Inferior parietal cortex (tissue), 1 donor: ENCODE measurements around the gene HAVCR2.
"Not testable (repeated sequence)": the region's sequence is repeated elsewhere in the genome, so short reads cannot be mapped to it uniquely, and the experiment has no call there.

Source experiments
- DNase-seq: peaks from one replicate; pipeline ENCODE4 v3.0.0-alpha.2; 2016; ENCODE audit errors: extremely low spot score

The HAVCR2 gene

DNA sequence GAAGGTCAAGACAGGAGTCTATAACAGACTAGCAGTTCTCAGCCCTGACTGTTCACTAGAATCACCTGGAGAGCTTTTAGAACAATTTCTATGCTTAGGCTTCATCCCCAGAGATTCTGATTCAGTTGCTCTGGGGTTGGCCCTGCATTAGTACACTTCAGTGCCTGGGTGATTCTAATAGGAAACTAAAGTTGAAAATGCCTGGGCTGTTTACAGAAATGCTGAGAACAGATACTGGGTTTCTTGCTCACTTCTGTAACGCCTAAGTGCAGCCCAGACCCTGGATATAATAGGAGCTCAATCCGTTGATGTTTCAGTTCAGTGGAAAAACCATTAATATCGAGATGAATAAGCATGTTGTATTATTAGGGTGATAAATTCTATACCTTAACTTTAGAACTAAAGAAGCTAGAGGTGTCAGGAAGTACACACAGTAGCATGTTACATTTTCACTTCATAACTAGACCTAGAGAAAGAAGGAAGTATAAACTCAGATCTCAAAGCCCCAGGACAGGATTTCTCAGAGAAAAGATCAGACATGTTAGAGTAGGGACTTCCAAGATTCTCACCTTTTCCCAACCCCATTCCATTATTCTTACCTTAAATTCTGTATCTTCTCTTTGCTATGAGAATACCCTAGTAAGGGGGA is 20.4 kb downstream of the HAVCR2 start:
- DNase-seq: no peak

DNA sequence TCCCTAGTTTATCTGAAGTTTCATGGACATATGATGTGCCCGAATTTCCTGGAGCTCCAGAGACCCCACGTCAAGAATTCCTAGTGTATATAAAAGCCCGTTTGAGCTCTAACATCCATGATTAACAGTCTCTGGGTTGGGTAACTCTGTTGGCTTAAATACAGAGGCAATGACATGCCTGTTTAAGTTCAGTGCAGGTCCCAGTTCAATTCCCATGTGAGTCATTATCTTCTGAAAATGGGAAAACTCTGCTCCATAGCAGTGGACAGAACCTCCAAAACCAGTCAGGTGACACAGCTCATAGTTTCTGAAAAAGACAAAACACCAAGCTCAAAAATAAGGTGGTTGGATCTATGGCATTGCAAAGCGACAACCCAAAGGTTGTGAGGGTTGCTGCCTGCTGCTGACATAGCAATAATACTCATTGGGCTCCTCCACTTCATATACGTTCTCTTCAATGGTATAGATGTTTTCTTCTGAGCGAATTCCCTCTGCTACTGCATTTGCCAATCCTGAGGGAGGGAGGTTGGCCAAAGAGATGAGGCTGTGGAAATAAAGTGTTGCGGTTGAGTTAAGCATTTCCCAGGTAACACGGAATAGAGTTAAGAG is 22.0 kb downstream of the HAVCR2 start:
- no peak for DNase-seq

DNA sequence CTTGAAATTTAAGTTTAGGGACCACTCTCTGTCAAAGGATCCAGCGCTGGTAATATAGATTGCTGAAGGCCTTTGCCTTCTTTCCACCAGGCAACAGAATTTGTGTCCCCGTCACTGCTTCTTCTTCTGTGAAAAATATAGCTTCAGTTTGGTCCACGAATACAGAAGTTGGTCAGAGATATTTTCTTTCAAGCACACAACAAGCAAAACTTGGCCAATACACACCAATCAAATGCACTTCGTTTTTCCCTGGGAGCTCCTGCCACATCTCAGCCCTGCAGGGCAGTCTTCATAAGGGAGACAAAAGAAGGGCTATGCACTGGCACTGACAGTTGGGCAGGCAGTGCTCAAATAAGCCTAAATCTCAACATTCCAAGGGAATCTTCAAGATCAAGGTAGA is 22.9 kb downstream of the HAVCR2 start:
- DNase-seq: no peak

DNA sequence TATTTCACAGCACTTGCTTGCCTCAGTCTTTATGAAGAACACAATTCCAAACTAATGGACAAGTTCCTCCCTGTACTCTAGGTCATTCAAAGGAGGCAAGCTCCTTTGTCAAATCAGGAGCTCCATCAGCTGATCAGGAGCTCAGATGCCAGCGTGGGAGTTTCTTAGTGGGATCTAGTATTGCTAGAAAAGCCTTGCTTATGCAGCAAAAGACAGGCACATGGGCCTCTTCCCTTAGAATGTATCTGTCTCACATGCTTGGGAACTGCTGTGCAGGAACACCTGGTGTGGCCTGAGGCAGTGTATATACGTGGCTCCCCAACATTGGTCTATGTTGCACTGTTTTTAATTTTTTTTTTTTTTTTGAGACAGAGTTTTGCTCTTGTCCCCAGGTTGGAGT is 28.6 kb downstream of the HAVCR2 start:
- DNase-seq: no peak

DNA sequence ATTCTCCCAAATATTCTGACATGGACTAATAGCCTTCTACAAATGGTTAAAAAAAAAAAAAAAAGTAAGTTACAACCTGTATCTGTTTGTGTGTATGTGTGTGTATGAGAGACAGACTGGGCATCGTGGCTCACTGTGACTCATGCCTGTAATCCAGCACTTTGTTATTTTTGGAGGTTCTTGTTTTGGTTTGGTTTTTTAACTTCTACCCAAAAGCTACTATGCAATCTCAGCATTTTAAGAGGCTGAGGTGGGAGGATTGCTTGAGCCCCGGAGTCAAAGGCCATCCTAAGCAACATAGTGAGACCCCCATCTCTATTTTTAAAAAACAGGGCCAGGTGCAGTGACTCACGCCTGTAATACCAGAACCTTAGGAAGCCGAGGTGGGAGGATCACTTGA is 32.3 kb downstream of the HAVCR2 start:
- no peak for DNase-seq

DNA sequence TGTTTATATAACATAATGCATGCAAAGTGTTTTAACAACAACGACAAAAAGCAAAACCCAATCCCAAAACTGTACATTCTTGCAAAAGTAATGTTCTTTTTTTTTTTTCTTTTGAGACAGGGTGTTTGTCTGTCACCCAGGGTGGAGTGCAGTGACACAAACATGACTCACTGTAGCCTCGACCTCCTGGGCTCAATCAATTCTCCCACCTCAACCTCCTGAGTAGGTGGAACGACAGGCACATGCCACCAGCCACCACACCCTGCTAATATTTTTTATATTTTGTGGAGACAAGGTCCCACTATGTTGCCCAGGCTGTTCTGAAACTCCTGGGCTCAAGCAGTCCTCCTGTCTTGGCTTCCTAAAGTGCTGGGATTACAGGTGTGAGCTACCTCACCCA is 36.3 kb downstream of the HAVCR2 start:
- no peak for DNase-seq

DNA sequence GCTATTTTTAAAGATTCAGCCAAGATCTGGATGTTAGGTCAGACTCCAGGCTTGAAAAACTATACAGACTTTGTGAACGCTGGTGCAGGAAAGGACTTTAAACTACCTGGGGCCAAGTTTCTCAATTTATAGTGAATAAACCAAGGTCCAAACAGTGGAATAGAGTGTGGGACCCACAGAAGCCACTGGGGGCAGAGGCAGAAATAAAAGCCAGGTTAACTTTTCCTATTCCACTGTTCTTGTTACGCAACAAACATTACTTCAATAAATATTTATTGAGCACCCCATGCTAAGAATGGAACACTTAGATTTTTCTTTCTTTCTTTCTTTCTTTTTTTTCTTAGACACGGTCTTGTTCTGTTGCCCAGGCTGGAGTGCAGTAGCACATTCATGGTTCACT is 38.9 kb downstream of the HAVCR2 start:
- DNase-seq: no peak

DNA sequence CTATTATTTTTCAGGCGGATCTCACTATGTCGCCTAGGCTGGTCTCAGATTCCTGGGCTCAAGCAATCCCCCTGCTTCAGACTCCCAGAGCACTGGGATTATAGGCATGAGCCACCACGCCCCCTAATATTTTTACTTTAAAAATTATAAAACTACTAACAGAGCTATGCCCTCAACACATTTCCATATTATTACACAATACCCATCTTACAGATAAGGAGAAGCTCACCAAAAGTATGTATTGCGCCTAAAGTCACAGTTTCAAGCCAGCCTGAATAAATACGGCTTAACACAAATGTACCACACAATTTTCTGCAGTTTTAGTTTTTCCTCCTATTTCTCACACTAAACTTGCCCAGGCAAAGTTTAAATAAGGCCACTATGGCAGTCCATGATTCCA is 40.1 kb downstream of the HAVCR2 start:
- no peak for DNase-seq

DNA sequence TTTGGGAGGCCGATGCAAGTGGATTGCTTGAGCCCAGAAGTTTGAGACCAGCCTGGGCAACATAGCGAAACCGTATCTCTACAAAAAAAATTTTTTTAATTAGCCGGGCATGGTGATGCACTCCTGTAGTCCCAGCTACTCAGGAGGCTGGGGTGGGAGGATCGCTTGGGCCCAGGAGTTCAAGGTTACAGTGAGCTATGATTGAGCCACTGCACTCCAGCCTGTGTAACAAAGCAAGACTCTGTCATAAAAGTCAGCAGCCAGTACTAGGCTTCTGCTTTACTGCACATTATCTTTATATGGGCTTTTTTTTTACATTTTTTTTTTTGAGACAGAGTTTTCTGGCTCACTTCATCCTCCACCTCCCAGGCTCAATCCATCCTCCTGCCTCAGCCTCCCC is 40.5 kb downstream of the HAVCR2 start:
- no peak for DNase-seq

DNA sequence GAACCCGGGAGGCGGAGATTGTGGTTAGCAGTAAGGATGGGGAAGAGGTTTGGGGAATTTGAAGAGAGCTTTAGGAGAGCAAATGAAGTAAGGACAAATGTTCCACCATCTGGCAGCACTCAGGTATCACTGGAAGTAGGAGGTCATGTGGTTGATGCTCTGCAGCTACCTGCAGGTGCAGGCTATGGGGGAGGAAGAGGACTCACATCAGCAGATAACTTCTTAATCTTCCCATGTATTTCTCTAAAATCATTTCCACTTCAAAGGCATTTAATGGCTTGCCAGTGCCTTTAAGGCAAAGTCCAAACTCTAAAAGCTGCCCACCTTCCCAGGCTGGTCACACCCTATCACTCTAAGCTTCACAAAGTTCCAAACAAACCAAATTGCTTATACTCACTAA is 41.8 kb downstream of the HAVCR2 start:
- DNase-seq: no peak

DNA sequence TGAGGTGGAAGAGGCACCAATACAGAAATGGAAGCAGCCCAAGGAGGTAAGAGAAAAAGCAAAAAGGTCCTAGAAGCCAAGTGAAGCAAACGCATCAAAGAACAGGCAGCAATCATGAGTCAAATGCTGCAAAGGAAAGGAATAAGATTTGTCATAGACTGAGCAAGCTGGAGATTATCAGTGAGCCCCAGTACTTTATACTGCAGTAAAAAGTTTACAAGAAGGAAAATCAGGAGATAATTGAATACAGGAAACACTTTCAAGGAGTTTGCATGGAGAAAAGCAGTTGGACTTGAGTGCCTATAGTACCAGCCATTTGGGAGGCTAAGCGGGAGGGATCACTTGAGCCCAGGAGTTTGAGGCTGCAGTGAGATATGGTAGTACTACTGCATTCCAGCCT is 42.8 kb downstream of the HAVCR2 start:
- no peak for DNase-seq

DNA sequence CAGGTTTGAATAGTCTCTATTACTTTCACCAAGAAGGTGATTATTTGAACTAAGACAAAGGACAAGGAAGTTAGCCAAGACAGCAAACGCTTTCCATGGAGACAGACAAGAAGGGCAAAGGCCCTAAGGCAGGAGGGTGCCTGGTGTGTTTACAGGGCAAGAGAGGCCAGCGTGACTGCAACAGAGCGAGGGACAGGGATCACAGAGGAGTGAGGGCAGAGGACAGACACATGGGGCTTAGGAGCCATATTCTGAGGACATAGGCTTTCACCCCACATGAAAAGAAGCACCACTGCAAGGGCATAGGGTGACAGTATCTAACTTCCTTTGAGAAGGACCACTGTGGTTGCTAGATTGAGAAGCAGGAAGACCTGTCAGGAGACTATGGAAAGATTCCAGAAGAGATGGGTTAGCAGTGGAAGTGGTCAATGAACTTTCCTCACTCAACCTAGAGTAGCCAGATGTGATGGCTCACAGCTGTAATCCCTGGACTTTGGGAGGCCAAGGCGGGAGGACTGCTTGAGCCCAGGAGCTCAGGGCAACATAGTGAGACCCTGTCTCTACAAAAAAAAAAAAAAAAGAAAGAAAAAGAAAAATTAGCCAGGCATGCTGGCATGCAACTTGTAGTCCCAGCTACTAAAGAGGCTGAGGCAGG is 44.9 kb downstream of the HAVCR2 start:
- DNase-seq: no peak

DNA sequence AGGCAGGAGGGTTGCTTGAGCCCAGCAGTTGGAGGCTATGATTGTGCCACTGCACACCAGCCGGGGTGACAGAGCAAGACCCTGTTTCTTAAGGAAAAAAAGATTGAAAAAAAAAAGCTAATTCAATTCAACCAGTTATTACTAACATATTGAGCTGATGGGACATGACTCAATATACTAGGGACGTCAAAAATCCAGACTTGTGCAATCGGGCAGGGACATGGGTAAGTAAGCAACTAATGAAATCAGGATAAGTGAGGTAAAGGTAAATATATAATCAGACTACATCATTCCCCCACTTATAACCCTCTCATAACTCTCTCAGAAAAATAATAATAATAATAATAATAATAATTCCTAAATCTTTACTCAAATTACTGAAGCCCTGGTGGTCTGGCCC is 49.0 kb downstream of the HAVCR2 start:
- DNase-seq: no peak

DNA sequence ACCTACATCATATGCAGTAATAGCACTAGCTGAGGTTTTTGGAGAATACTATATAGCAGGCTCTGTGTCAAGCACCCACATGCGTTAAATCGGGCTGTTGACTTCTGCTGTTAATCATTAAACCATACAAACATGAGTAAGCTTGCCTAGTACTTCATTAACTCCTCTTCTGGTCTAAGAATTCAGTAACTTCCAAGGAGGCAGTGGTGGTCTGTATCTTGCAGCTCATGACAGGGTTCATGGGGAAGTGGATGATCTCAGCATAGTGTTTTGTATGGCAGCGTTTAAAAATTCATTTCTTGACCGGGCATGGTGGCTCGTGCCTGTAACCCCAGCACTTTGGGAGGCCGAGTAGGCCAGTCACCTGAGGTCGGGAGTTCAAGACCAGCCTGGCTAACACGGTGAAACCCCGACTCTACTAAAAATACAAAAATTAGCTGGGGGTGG is 49.7 kb downstream of the HAVCR2 start, which contains the start of gene HAVCR1:
TSS of gene HAVCR1 (minus strand) at position 24 of the 447 bp plus-strand sequence. CDS start 1,173 bp downstream, outside the sequence.
- DNase-seq: no peak

DNA sequence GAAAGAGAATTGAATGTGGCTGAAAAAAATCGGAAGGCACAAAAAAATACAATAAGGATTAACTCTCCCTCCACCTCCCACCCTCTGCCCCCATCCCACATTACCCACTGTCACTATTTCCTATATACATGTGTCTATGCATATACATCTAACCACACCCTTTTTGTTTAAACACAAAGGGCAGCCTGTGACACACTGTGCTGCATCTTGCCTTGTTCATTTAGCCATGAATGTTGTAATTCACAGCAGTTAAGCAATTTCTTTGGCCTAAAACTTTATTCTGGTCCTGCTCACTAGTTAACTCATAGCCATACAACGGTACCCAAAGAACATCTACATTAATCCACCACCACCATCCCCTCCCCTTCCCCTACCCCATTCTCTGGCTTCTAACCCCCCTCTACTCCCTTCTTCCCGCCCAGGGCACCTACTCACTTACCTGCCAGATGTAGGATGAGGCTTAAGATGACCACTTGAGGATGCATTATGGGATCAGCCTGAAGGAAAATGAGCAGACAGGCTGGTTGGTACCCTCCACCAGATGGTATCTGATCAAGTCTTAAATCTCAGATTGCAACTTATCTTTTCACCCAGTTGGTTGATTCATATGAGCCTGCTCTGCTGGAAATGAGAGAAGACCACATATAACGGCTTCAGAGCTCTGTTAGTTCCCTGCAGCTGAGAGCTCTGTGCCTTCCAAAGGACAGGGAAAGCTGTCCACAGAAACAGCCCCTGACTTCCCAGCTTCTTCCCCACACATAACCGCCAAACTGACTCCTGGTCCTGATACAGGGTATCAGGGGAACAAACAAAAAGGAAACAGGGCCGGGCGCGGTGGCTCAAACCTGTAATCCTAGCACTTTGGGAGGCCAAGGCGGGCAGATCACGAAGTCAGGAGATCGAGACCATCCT is 51.1 kb downstream of the HAVCR2 start:
- no peak for DNase-seq

DNA sequence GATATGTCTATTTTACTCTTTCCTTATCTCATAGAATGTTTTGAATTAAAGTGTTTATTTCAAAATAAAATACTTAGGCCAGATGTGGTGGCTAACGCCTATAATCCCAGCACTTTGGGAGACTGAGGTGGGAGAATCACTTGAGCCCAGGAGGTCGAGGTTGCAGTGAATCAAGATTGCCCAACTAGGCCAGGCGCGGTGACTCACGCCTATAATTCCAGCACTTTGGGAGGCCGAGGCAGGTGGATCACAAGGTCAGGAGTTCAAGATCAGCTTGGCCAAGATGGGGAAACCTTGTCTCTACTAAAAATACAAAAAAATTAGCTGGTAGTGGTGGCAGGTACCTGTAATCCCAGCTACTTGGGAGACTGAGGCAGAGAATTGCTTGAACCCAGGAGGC is 52.0 kb downstream of the HAVCR2 start:
- DNase-seq: not testable (repeated sequence)

DNA sequence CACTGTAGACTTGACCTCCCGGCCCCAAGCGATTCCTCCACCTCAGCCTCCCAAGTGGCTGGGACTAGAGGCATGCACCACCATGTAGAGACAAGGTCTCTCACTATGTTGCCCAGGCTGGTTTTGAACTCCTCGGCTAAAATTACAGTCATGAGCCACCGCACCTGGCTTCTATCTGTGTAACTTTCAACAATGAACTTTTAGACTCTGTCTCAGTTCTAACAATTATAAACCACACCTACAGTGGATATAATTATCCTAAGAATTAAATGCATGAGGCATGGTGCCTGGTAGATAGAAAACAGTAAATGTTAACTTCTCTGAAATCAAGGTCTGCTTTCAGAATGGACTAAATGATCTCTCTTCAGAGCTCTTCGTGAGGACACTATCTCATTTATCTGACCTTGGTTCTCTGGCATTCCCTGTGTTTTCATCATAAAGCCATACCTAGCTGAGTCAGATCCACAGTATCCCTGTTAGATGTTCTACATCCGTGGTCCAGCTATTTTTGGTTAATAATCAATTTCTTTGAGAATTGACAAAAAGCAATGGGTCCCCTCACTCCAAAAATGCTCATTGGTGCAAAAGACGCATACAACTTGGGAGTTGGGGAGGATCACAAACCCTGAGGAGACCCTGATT is 57.1 kb downstream of the HAVCR2 start:
- DNase-seq: no peak

DNA sequence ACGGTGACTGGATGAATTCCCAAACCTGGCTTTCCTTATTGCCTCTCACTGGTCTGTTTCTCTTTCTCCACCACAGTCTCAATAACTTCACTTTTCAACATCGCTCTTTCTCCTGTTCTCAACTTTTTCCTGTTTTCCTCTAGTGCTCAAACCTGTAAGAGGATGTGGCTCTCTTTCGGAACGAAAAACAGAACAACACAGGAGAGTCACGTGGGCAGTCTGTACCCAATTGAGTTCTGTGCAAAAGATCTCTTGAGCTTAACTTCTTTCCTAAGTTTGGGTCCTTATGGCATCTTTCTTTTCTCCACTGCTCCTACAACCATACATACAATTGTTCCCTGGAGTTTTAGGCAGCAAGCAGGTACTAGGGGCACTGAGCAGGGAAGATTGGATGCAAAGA is 58.8 kb downstream of the HAVCR2 start:
- no peak for DNase-seq

DNA sequence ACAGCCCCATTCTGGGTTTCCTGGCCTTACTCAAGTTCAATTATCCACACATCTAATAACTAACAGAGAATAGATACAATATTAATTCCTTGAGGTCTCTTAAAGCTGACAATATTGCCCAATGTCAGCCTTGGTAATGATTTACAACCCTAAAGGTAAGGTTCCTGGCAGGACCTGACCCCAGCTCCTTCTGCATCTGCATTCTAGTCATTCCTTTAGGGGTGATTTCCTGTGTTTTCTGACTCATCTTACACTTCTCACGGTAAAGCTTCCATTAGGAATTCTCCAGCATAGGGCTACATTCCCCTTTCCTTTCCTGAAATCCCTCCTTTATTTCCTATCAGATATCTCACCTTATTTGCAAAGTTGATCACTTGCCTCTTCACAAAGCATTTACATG is 59.2 kb downstream of the HAVCR2 start:
- no peak for DNase-seq

DNA sequence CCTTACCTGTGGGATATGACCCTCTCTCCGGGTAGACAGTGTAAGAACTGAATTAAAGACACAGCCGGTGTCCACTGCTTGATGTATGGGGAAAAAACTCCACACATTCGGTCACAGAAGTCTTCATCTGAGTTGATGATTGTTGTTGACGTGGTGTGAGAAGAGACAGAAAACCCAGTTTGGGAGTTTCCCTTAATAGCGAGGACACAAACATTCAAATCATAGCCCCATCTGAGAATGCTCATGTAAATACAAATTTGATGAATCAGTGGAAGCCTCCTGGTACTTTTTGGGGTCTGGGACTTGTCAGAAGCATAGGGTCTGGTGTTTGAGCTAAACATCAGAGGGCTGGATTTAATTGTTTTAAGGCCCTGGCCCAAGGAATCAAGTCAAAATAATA is 60.9 kb downstream of the HAVCR2 start:
- DNase-seq: no peak

DNA sequence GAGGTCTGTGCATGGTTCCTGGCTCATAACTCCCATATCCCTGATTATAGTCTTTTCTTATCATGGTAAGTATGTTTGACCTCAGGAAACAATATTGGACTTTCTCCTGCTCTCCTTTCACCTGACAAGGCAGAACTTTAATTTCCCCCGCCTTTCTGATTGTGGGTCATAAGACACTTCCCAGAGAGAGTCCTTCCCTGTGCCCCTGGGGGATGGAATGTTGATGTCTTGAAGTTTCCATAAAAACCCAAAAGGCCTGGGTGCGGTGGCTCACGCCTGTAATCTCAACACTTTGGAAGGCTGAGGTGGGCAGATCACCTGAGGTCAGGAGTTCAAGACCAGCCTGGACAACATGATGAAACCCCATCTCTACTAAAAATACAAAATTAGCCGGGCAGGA is 61.8 kb downstream of the HAVCR2 start:
- DNase-seq: not testable (repeated sequence)

DNA sequence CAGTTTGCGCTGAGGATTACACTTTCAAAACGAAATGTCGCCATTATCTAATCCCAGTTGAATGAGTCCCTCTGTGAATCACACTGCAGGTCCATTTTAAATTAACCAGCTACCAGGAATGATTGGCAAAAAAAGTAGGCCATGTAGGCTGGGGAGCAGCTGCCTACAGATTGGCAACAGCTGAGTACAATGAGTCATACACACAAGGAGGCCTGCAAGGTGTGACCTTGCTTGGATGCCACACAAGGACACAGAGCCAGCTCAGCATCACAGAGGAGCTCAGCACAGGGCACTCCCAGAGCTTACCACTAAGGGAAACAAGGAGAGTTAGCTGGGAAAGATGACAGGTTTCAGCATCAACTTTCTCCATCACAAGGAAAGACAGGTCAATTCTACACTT is 62.8 kb downstream of the HAVCR2 start:
- DNase-seq: peak; percentile 32
